Daoy (cell line): ENCODE results near the gene TTC23L. TPM values are rescaled to one million over a fixed set of nuclear protein-coding genes. Genes with fewer than 3 reads are reported as not detected.
A peak's percentile ranks its signal among the peaks of the same experiment; 100 is the strongest.

ENCODE experiments used
- DNase-seq: peaks from one replicate; pipeline ENCODE4 v3.0.0-alpha.2; 2015; ENCODE audit warnings: low read depth
- total RNA-seq: library from RNA; depleted of rRNA; stranded (reverse); fragments of >200 nt; shearing (Covaris generic); gene quantifications from 2 replicates; pipeline ENCODE4 v1.2.3, GENCODE V29; 2014

The TTC23L gene
- total RNA-seq, 1 experiment from 2014 or later, result 0.29 TPM

DNA sequence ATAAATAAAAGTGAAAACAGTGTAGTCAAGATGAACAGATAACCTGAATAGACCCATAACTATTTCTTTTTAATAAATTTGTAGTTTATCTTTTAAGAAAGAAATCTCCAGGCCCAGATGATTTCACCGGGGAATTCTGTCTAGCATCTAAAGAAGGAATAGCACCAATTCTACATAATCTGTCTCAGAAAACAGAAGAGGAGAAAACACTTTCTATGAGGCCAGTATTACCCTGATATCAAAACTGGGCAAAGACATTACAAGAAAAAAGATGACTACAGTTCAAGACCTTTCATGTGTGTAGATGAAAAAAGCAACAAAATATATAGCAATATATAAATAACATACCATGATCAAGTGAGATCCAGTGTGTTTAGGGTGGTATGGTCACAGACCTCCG lies 31.4 kb downstream of the TTC23L start:
- no peak for DNase-seq

DNA sequence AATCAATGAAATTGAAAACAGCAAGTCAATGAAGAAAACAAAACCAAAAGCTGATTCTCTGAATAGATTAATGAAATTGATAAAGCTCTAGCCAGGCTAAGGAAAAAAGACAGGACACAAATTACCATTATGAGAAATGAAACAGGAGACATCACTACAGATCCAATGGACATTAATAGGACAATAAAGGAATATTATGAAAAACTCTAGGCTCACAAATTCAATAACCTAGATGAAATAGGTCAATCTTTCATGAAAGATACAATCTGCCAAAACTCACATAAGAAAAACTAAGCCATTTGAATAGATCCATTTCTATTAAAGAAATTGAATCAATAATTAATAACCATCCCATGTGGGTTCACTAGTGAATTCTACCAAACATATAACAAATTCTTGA lies 37.3 kb downstream of the TTC23L start:
- DNase-seq, result no peak

DNA sequence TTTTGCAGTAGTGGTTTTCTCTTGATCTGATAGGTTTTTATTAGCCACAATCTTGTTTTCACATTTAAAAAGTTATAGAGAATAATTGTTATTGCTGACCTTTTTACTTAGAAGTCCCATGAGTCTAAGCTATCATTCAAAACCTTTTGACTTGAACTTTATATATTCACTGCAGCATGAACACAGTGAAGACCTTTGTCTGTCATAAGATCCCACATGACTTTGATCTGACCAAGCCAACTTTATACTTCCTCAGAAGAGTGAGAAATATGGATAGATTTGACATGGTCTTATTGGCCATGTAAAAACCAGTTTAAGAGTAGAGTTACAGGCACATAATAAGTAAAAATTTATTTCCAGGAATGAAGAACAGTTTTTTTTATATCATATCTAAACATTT lies 42.3 kb downstream of the TTC23L start:
- no peak for DNase-seq

DNA sequence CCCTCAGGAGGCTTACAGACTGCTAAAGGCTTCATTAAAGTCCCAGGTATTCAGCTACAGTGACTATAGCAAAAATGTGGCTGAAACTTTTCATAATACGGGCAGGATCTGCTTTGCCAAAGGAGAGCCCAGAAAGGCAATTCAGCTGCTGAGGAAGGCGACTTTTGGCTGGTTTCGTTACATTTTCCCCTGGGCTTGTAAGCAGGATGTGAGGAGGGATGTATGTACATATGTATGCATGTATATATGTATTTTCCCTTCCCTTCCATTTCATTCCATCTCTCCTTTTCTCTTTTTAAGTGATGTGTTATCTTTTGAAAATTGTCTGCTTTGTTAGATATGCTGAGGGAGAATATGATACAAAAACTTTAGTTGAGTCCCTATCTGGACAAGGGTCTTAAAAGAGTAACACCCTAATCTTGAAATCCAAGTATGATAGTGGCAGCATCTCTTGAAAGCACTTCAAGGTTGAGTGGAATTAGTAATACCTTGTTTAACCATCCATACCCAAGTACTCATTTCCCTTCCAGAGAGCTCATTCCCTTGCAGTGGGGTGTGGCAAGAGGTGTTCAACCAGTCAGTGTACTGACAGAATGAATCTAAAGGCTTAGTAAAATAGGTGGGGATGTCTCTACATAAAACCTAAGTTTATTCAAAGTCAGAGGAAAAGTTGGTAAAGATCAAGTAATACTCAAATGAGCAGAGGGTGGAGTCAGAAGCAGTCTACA lies 47.6 kb downstream of the TTC23L start:
- no peak for DNase-seq

DNA sequence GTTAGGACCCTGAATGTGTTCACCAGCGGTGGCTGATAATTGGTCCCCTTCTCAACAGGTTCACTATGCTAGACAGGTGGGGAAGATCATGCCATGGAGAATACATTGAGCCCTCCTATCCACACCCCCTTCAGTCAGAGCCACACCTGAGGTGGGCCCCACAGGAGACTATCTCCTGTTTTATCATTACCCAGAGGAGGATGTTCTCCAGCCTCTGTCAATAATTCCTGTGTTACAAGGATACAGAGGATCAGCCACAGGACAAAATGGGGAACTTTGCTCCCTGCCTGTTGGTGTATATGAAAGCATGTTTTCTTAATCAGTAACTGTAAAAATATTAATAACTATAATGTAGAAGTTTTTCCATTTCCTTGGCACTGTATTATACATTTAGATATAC lies 50.4 kb downstream of the TTC23L start:
- no peak for DNase-seq

DNA sequence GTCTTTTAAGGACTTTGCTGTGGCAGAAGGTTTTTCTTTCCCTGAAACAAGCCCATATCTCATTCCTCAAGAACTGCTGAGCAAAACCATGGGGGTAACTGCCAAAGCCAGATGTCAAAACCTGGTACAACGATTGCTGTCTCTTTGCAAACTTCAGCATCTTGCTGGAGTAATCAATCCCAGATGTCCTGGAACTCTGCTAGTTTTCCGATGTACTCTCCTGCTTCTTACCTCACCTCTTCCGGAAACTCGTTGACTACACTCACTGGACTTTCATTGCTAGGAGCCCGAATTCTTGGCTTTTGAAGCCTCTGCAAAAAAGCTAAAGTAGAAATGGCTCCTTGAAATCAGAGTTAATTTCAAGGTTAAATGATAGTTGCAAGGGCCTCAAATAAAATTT lies 53.0 kb downstream of the TTC23L start:
- DNase-seq, result no peak

DNA sequence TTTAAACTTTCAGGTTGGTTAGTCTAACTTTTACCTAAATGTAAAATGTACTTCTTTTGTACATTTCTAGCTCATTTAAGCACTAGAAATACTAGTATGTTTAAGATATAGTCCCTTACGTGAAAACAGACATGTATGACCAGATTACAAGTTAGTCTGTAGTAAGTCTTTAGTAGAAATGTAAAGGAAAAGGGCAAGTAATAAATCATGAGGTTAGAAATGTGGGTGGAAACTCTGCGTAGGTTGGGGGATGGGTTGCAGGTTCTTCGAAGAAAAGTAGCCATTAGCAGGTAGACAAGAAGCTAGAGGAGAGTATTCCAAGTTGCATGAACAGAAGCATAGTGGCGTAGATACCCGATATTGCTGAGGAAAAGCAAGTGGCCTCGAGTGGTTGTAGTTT lies 53.5 kb downstream of the TTC23L start:
- DNase-seq, result no peak

DNA sequence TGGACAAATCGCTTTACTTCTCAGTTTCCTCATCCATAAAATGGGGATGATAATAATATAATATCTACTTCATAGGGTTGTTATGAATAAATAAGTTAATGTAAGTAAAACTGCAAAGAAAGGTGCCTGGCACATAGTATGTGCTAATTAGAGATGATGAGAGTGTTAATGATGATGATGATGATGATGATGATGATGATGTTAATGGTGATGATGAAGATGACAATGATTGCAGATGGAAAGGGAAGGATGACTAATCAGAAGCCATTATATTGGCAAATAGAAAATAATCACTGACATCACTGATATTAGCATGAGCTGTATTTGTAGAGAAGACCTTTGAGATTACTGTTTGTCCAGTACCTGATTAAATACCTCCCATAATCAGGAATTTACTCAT lies 55.8 kb downstream of the TTC23L start:
- no peak for DNase-seq

DNA sequence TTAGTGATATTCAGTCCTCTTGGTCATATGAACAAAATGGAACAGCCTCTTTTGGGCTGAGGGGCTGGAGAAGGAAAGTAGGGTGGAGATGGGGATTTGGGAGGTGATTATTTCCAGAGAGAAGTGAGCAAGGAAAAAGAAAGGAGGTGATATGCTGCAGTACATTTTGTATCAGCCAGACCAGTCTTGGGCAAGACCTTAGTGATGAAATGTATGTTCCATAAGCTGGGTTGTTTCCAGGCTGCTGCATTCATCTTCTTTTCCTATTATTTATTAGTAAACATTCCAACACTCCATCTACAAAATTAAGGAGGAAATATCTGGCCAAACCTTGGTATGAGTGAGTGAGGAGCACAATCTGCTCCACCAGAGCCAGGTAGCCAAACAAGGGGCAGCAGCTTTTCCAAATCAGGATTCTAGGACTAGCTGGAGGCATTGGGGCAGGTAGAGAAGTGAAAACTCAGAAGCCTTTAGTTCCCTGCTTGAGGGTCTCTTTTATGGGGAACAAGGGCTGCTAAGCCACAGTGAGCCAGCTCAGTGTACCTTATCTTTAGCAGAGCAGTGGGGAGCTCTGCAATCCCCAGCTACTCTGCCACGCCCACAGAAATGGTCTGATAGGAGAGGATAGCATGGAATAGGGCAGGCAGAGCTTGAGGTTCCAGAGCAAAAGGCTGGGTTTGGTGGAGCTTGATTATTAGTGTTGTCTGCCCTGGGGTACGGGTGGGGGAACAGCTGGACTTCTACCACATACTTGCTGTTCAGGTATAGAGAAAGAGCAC lies 56.9 kb downstream of the TTC23L start:
- no peak for DNase-seq

DNA sequence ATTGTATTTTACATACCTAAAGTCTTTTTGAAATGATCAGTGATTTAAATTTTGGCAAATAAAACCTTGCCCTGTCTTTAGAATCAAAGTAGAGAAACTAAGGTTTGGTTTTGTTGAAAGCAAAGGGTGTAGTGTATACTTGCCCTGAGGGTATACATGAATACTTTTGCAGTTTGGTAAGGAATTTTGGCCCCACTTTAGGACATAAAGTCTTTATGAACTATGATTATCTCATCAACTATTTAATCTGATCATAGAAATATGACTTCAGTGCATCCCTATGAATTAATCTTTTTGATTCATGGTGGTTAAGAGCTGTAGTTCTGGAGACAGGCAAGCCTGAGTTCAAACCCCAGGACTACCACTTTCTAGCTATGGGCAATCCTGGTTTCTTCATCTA lies 58.7 kb downstream of the TTC23L start:
- no peak for DNase-seq

DNA sequence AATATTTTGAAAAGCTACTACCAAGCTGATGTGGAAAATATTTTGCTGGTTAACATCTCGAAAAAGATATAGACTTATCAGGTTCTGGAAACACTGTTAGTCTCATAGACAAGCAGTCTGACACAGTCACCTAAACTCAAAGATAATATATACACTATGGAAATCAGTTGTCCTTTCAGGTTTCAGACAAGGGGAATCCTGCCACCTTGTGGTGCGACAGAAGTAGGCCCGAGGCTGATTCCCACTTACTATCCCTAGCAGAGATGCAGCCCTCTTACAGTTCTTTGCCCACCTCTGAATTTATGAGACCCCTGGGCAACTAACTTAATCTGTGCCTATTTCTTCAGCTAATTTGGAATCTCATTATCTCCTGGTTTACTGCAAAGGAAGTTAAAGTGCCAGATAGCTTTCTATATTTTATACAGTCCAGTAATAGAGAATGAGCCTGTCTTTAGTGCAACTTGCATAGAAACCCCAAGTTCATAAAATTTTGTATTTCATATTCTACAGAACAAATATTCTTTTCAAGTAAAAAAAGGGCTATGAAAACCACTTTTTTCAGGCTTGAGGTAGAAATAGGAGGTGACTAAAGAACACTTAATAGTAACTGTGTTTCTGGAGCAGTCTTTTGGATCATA lies 59.4 kb downstream of the TTC23L start:
- peak; percentile 63 for DNase-seq

DNA sequence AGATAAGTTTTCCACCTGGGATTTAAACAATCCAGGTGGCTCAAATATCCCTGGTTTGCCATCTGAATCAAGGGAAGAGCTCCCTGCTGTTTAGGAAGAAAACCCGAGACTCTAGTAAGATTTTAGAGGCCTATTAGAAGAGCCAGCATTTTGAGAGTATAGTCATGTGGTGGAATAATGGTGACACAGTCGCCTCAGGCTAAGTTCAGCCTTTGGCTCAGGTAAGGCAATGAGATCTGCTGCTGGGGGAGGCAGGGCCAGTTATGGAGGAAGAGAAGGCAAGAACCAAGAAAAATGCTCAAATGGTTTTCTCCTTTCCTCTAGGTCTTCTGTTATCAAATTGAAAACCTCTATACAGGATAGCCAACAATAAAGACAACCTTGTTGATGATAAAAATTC lies 60.1 kb downstream of the TTC23L start:
- DNase-seq, result no peak

DNA sequence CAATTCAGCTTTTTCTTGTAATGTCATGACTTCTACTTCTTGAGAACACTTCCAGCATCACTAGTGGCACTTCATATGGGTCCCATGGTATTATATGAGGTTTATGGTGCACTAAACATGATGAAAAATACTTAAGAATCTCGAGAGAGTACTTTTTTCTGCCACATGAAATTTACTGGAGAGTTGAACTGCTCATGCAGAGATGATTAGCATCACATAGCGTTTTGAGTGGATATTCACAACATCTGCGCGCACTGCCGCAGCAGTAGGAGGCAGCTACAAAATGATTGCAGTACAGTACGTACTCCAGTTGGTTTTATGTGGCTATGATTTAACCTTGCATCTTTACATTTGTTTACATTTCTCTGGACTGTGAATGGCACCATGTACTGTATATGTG lies 61.7 kb downstream of the TTC23L start:
- DNase-seq, result no peak

DNA sequence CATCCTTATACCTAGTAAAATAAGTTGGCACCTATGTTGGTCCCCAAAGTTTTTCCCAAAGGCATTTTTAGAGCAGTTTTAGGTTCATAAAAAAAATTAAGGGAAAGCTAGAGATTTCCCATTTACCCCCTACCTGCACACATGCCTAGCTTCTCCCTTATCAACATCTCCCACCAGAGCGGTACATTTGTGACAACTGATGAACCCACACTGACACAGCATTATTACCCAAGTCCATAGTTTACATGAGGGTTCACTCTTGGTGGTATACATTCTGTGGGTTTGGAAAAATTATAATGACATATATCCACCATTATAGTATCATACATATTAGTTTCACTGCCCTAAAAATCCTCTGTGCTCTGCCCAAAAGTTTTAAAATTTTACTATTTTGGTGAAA lies 64.3 kb downstream of the TTC23L start:
- DNase-seq, result no peak

DNA sequence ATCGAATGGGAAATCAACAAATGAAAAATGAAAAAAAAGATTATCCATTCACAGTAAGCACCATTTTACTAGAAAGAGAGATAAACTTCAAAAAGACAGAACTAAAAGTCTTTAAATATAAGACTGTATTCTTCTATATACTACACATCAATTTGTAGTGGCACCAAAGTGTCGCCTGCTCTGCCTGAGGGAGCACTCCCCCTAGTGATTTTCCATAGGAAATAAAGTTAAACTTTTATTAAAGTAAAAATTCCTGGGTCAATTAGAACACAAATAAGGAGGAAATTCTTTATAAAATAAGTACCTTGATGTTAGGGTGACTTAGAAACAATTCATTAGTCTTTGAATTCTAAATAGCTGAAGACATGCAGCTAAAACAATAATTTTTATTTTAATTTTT lies 66.6 kb downstream of the TTC23L start:
- no peak for DNase-seq

DNA sequence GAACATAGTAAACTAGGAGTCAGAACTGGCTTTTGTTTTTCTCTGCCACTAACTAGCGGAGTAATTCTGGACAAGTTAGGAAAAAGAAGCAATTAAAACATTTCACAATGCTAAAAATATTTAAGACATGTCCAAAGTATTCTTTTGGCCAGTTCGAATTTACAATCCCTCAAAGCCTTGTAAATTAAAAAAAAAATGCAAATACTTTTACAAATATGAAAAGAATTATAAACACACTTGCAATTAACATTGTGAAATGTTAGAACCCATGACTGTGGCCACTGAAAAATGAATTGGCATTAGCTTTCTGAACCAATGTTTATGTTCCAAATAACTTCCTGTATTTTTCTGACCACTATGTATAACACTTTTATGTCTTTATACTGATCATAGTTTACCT lies 74.1 kb downstream of the TTC23L start:
- no peak for DNase-seq

DNA sequence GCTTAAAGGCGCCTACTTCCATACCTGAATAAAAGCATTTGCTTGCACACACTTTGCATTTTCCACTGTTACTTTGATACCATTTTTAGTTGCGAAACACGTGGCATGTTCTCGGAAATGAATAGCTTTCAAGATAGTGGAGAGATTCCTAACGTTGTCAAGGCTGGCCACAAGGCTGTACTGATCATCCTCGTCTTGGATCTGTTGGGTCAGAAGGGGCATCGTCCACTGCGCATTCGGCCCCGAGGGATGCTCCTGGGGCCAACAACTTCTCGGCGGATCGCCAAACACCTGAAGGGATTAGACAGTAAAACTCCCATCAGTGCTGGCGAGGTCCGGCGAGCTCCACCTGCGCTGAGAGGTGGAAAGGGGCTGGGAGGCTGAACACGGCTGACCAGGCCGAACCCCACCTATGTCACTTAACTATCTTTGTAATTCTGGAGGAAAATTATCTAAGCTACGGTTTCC lies 75.7 kb downstream of the TTC23L start:
- DNase-seq, result peak; percentile 8

DNA sequence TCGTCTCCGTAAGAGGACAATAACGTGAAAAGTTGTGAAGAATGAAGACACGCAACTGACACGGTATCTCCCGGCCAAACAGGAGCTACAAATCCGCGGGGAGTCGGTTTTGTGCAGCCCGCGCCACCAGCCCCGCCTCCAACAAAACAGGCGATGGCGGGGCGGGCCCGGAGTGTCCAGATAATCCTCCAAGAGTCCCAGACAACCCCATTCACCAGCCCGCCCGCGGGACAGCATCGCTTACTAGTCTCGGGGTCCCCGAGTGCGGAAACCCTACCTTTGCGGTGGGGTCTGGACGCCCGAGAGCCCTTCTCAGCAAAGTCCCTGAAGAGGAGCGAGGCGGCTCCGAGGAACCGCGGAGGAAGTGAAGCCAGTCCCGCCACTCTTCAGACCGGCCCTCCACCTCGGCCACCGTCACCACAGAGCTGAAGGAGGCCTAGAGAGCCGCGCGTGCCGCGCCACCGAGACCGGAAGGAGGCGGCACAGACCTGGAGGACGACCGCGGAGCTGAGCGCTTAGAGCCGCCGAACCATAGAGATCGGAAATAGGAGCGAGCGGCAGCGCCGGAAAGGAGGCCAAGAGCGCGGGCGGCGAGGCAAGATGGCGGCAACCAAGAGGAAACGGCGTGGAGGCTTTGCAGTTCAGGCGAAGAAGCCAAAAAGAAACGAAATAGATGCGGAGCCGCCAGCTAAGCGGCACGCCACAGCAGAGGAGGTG lies 76.3 kb downstream of the TTC23L start, which contains the start of the genes BRIX1 and RAD1:
Gene BRIX1, plus strand, starts transcription at position 573 of the 717 bp plus-strand sequence. Its CDS starts 28 bp downstream, at position 601.
Gene RAD1, minus strand, starts transcription at position 366 of the 717 bp plus-strand sequence. CDS start 612 bp downstream, outside the sequence.
- peak; percentile 98 for DNase-seq

DNA sequence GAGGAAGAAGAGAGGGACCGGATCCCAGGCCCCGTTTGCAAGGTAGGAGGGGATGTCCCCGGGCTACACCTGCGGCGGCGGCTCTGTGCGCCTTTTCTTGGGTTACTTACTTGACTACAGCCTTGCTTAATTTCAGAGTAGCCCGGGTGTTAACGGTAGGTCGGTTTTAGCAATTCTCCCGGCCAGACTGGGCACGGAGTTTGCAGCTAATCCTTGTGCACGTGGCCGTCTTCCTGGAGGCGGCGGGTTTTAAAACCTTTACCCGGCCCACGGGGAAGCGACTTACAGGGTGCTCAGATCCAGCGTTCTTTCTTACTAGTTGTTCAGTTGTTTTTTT lies 76.9 kb downstream of the TTC23L start:
- DNase-seq, result no peak

DNA sequence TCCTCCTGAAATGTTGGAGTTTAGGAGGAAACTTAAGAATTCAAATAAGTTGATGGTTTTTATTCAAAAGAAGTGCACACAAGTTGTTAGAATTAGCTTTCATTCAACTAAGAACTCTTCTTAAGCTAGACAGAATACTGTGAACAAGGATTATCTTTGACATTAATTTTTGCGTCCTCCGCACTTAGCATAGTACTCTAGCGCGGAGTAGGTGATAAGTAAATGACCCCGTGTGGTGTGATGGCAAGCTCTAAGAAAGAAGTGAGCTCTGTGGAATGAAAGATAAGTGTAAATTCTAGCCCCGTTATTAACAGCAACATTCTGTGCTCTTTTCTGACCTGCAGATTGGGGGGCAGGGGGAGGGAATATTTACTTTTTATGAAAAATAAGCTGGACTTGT lies 77.6 kb downstream of the TTC23L start:
- DNase-seq, result no peak

DNA sequence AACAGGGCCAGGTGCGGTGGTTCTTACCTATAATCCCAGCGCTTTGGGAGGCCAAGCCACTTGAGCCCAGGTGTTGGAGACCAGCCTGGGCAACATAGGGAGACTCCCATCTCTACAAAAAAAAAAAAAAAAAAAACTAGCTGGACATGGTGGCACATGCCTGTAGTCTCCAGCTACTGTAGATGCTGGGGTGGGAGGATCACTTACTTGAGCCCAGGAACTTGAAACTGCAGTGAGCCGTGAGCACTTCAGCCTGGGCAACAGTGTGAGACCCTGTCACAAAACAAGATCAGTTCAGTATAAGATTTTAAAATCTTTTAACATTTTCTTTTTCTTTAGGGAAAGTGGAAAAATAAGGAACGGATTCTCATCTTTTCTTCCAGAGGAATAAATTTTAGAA lies 79.1 kb downstream of the TTC23L start:
- DNase-seq, result no peak

DNA sequence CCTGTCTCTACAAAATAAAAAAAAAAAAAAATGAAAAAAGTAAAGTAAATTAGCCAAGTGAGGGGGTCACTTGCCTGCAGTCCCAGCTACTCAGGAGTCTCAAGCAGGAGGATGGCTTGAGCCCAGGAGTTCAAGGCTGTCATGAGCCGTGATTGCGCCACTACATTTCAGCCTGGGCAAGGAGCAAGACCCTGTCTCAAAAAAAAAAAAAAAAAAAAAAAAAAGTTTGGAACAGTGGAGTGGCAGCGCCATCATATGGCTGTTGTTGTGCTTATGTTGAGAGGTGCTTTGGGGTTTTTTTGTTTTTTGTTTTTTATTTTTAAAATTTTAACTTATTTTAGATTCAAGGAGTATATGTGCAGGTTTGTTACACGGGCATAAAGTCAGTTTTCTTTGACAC lies 80.1 kb downstream of the TTC23L start:
- no peak for DNase-seq
